NCI-H1105 treated with DMSO at 0.1 percent for 48 hours (cell line): ENCODE results near the gene NOTUM.

Source experiments
- DNase-seq: peaks from one replicate; lab custom pipeline; 2025; lab: John Stamatoyannopoulos, UW

NOTUM gene

GRCh38 chr17:81935709-81936084 is 25.3 kb downstream of the NOTUM start:
- DNase-seq: no peak

GRCh38 chr17:81934850-81935708 is 25.9 kb downstream of the NOTUM start:
- DNase-seq: no peak

GRCh38 chr17:81934098-81934757 is 26.8 kb downstream of the NOTUM start:
- DNase-seq: no peak

DNA sequence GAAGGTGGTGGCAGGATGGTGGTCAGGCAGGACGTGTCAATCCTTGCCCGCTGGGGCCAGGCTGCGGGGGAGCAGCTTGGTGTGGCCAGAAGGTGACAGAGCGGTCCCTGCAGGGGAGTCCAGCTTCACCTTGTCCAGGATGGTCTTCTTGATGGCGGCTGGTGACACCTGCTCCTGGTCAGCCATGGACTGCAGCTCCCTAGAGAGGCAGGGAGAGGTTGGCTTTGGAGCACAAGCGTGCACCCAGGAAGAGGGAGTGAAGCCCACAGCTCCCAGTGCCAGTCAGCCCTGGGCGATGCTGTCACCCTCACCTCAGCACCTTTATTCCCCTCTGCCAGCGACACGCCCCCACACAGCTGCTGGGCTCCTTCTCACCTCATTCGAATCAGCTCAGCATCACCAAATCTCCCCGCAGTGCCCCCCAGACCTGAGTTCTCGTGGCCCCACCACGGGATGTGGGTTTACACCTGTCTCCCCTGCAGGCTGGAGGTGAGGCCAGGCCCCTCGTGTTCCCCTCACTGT is 27.7 kb downstream of the NOTUM start:
- DNase-seq: no peak

GRCh38 chr17:81932333-81932983 is 28.5 kb downstream of the NOTUM start:
- no peak for DNase-seq

GRCh38 chr17:81931557-81932332 is 29.2 kb downstream of the NOTUM start:
- DNase-seq: no peak

DNA sequence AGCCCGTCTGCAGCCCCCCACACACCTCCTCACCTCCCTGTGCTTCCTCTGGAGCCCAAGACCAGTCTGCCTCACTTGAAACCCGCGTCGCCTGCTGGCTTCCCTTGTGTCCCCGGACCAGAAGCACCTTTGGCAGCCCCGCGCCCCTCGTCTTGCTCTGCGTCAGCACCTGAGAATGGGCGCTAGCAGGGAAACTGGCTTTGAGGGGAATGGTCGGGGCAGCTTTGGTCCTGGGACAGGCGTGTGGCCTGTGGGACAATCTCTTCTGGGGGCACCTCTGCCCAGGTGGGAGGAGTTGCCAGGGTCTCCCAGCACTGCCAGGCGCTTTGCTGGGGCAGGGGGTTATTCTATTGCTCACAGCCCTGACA is 29.8 kb downstream of the NOTUM start:
- DNase-seq: no peak

DNA sequence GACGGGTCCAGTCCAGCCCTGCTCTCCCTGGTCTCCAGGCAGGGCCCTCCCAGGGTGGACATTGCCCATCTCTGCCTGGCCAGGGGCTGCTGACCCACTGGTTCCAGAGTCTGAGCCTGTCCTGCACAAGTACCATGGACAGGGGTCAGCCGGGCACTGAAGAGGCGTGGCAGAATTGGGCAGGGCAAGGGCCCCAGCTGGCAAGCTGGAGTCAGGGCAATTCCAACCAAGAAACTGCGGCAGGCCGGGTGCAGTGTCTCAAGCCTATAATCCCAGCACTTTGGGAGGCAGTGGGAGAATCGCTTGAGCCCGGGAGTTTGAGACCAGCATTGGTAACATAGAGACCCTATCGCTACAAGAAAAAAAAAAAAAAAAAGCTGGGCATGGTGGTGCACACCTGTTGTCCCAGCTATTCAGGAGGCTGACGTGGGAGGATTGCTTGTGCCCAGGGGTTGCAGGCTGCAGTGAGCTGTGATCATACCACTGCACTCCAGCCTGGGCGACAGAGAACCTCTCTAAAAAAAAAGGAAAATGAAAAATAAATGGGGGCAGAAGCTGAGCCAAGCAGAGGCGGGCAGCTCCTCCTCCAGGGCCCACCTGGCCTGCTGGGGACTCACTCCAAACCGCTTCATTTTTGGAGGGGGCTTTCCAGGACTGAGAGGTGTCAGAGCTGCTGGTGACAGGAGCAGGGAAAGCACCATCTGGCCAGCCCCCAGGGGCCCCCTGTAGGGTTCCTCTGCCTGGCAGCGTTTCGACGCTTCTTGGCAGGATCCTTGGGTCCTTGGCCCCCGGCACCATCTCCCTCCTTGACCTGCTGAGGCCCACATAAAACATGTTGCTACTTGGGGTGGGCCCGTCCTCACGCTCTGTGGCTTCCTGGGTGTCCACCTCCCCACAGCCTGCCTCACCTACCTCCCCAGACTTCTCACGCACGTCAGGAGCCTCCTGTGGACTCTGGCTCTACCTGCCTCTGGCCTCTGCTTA is 30.6 kb downstream of the NOTUM start:
- no peak for DNase-seq

DNA sequence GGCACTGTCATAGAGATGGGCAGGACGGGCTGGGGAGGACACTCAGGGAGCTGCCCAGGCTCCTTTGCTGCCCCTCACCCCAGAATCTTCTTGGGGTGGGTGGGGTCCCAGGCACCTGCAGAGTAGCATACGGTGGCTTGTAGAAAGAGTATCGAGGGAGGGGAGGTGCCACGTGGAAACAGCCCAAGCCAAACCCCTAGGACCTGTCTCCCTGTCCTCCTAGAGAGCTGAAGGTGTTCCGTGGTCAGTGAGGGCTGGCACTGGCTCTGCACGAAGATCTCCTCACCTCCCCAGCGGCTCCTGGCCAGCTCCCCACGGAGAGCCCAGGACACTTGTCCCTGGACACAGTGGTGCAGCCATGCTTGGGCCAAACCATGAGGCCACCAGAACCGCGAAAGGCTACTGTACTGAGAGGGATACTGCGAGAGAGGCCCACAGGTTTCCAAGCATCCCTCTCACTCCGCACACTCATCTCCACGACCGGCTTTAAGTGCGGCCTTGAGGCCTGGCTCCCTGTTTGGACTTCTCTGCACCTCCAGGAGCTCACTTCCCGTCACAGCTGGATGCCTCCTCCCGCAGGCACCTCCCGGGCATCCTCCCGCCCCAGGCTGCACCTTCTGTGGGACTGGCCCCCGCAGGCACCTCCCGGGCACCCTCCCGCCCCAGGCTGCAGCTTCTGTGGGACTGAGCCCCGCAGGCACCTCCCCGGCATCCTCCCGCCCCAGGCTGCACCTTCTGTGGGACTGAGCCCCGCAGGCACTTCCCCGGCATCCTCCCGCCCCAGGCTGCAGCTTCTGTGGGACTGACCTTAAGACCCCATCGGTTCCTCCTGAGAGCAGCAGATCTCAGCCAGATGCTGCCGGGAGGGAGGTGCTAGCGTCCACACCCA is 31.5 kb downstream of the NOTUM start:
- DNase-seq: no peak

DNA sequence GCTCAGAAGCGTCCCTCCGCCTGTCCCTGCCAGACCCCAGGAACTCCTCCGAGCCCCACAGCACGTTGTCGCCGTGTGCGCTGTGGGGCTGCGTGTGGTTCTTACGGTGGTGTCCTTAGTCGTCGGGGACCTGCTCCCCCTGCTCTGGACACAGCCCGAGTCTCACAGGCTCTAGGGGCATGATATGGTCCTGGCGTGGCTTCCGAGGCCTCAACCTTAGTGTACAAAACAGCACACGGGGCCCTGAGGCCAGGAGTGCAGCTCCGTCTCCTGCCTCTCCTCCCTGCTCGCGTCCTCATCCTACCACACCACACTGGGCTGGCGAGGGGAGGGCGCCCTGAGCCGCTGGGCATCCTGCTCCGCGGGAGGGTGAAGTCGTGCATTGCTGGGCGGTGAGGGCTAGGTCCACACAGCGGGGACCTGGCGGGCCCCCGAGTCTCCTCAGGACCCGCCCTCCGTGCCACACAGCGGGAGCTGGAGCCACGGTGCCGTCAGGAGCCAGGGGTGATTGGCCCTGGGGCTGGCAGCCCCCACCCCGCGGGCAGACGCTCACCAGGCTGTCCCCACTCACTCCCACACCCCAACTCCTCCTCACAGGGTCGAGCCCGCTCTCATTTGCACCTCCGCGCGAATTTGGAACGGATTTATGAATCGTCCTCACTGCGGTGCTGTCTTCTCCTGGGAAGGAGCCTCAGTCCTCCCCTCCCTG is 32.3 kb downstream of the NOTUM start:
- DNase-seq: no peak

DNA sequence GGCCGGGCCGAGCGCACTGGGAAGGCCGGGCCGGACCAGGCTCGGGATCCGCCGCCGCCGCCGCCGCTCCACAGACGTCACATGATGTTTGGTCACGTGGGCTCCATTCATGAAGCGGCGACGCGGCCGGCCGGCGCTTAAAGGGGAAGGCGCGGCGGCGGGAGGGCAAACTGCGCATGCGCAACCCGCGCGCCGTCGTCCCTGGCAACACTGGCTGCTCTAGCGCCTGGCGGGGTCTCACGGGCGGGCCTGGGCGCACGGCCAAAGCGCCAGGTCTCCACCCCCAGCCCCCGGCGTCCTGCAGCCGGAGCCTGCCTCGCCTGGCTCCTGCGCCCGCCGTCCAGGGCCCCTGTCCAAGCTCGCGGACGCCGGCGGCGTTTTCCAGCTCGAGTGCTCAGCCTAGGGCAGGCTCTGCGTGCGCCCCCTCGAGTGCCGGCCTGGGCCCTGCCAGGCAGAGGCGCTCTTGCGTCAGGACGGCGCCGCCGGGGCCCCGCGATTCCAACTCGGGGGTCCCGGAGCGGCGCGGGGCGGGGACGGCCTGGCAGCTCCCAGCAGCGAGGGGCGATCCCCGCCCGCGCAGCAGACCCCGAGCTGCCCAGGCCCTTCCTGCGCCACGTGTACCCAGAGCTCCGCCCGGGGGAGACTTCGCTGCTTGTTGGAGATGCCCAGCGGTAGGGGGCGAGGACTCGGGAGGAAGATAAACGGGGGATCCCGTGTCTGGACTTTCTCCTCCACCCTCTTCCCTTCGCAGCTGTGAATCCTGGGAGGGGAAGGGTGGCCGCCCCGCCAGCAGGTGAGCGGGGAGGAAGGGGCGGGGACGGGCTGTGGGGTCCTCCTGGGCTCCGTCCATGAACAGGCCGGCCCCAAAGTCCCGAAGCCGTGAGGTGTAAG is 33.1 kb downstream of the NOTUM start, which contains the start of gene MAFG:
Gene MAFG, minus strand, starts transcription at position 83 of the 891 bp plus-strand sequence. CDS start 4,550 bp downstream, outside the sequence.
- peak; percentile 92 for DNase-seq

DNA sequence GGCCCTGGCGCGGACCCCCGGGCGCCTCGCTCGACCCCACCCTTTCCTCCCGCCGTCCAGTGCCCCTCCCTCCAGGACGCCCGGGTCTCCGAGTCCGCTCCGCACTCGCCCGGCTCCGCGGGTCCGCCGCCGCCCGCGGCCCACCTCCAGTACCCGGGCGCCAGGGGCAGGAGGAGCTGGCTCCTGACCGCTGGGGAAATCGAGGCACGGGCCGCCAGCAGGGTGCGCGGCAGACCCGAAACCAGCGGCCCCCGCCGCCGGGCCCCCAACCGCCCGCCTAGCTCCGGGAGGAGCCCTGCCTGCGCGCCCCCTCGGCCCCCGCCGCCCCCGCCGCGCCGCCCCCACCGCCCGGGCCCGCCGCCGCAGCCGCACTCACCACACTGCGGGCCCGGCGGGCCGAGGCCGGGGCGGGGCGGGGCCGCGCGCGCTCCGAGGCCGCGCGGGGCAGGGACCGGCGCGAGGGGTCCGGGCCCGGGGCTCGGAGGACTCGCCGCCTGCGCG is 33.8 kb downstream of the NOTUM start:
- no peak for DNase-seq

DNA sequence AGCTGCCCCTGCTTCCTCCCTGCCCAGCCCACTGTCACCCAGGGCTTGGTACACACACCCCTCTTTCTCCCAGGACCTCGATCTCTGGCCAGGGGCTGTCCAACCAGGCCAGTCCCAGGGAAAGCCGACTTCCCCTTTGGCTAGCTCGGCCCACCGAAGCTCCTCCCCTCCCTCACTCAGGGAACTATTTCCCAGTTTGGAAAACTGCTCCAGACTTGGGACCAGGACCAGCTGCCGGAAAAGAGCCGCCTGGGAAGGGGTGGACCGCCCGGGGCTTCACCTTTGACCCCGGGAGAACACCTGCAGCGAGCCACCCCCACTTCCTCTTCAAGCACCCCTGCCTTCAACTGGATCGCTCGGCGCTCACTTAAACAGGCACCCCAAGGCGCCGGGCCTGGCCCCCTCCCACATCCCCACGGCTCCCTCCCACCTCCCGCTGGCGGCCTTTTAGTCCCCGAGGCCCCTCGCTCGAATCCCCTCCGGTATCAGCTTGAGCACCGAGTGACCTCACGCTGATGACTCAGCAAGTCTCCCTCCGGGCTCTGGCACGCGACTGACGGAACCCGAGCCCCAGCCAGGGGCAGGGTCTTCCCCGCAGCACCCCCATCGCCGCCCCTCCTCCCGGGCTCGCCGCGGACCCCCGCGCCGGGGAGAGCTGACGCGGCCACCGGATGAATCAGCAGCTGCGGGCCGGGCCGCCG is 34.4 kb downstream of the NOTUM start:
- DNase-seq: peak; percentile 25

DNA sequence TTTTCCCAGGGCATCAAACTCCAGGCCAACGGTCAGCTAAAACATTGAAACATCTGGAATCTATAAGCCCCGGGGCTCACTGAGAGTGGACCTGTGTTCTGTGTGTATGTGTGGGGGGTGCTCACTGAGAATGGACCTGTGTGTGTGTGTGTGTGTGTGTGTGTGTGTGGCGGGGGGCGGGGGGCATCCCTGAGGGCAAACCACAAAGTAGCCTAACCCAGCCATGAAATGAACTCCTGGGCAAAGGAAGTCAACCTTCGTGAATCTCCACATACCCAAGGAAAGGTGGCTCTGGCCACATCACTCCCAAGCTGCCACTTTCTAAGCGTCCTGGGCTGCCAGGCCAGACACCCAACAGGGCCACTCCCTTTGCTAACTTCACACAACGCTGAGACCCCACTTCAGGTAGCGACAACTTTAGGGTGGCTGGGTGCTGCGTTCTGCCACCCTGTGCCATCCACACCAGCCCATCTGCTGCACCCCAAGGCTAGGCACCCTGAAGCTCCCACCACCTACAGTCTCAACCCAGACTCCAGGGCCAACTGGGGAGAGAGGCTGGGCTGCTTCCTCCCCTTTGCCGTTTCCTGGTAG is 35.0 kb downstream of the NOTUM start:
- no peak for DNase-seq

GRCh38 chr17:81924557-81925532 is 36.1 kb downstream of the NOTUM start:
- DNase-seq: no peak
